HG02973 (cell line): ENCODE data around the gene GPC5.
"Not testable (repeated sequence)": the region's sequence is repeated elsewhere in the genome, so short reads cannot be mapped to it uniquely, and the experiment has no call there.

Experiments used
- ATAC-seq: cut with Tn5 transposase; IDR thresholded peaks from one replicate; pipeline ENCODE4 v1.9.1; 2021; ENCODE audit warnings: moderate library complexity; ENCODE audit not compliant: unreplicated experiment

GPC5 gene

GRCh38 chr13:92415781-92416180 is 1017.4 kb downstream of the GPC5 start:
- no peak for ATAC-seq

- ATAC-seq = no peak
Measured at GRCh38 chr13:92418818-92419412, 1020.5 kb downstream of the GPC5 start.

GRCh38 chr13:92429231-92429630 is 1030.8 kb downstream of the GPC5 start:
- ATAC-seq = no peak

- no peak for ATAC-seq
Measured at GRCh38 chr13:92433386-92433785, 1035.0 kb downstream of the GPC5 start.

GRCh38 chr13:92433963-92434362 is 1035.5 kb downstream of the GPC5 start:
- ATAC-seq = no peak

GRCh38 chr13:92436924-92437323 is 1038.5 kb downstream of the GPC5 start:
- no peak for ATAC-seq

- no peak for ATAC-seq
Measured at GRCh38 chr13:92444244-92444643, 1045.8 kb downstream of the GPC5 start.

- ATAC-seq = no peak
Measured at GRCh38 chr13:92451060-92451459, 1052.6 kb downstream of the GPC5 start.

GRCh38 chr13:92452840-92453239 is 1054.4 kb downstream of the GPC5 start:
- no peak for ATAC-seq

GRCh38 chr13:92459306-92459705 is 1060.9 kb downstream of the GPC5 start:
- ATAC-seq = no peak

- no peak for ATAC-seq
Measured at GRCh38 chr13:92460479-92460878, 1062.1 kb downstream of the GPC5 start.

GRCh38 chr13:92461402-92461801 is 1063.0 kb downstream of the GPC5 start:
- no peak for ATAC-seq

- no peak for ATAC-seq
Measured at GRCh38 chr13:92461831-92462230, 1063.4 kb downstream of the GPC5 start.

- no peak for ATAC-seq
Measured at GRCh38 chr13:92463134-92463533, 1064.7 kb downstream of the GPC5 start.

GRCh38 chr13:92473765-92474475 is 1075.5 kb downstream of the GPC5 start:
- no peak for ATAC-seq

GRCh38 chr13:92480387-92480786 is 1082.0 kb downstream of the GPC5 start:
- ATAC-seq = no peak

GRCh38 chr13:92482790-92483189 is 1084.4 kb downstream of the GPC5 start:
- ATAC-seq = not testable (repeated sequence)

GRCh38 chr13:92483894-92484293 is 1085.5 kb downstream of the GPC5 start:
- no peak for ATAC-seq

- ATAC-seq = no peak
Measured at GRCh38 chr13:92487238-92487637, 1088.8 kb downstream of the GPC5 start.

GRCh38 chr13:92488249-92488852 is 1089.9 kb downstream of the GPC5 start:
- no peak for ATAC-seq

GRCh38 chr13:92491839-92492238 is 1093.4 kb downstream of the GPC5 start:
- ATAC-seq = no peak

- no peak for ATAC-seq
Measured at GRCh38 chr13:92494915-92495314, 1096.5 kb downstream of the GPC5 start.
